HPDE6-E6E7 (cell line): ENCODE measurements around the gene DCAF17.
"Not testable (repeated sequence)": the region's sequence is repeated elsewhere in the genome, so short reads cannot be mapped to it uniquely, and the experiment has no call there.

ENCODE experiments used
- DNase-seq: peaks from one replicate; pipeline ENCODE4 v3.0.0; 2011; ENCODE audit warnings: missing footprints; ENCODE audit errors: extremely low spot score

The DCAF17 gene

DNA sequence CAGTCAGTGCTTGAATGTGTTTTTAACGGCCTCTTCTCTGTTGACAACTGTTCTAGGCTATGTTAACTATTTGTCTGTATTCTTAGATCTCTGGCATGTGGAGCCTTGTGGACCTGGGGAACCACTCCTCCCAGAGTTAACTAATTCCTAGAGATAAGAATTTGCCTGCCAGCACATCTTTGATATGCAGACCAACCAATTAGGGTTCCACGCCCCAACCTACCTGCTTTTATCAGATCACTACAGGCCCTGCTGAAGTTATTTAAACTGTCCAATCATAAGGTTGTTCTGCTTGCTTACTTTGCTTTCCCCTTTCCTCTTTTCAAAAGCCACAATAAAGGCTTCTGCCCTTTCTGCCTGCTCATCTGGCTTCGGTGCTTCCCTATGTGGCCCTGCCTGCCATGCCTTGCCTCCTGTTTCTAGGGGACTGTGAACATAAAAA lies 79.7 kb downstream of the DCAF17 start:
- no peak for DNase-seq

GRCh38 chr2:171514908-171515582 lies 81.0 kb downstream of the DCAF17 start:
- DNase-seq = no peak

DNA sequence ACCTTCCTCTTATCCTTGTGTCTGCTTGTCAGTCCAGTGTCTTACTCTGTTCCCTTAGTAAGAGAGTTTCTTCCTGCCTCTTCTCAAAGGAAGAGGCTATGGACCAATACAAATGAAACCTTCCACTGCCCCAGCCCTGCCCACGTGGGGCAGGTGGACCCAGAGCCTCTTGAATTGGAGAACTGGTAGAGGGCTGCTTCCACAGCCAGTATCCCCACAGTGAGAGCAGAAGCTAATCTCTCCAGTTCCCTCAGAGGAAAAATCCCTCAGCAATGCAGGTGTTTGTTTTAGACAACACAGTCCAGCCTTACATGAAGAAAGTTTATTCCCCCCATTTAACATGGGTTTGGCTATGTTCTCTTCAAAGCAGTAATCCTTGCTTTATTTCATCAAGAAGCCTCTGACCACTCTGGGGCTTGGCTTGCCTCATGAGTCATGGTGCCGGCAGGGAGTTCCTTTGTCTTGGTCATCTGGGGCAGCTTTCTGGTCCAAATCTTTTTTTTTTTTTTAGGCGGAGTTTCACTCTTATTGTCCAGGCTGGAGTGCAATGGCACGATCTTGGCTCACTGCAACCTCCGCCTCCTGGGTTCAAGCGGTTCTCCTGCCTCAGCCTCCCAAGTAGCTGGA lies 81.8 kb downstream of the DCAF17 start:
- DNase-seq = no peak

- no peak for DNase-seq
Measured at GRCh38 chr2:171516793-171517192, 82.8 kb downstream of the DCAF17 start.

DNA sequence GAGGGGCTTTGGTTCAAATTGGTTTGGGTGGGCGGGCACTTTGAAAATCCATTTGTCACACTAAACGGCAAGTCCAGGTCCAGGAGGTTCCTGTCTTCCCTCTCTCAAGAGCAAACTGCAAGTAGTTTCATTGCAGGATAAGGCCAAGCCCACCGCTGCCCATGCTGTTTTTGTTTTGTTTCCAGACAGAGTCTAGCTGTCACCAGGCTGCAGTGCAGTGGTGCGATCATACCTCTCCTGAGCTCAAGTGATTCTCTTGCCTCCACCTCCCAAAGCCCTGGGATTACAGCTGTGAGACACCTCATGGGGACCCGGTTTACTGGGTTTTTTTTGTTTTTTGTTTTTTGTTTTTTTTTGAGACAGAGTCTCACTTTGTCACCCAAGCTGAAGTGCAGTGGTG lies 86.4 kb downstream of the DCAF17 start:
- no peak for DNase-seq

GRCh38 chr2:171521361-171522051 lies 87.5 kb downstream of the DCAF17 start:
- no peak for DNase-seq

DNA sequence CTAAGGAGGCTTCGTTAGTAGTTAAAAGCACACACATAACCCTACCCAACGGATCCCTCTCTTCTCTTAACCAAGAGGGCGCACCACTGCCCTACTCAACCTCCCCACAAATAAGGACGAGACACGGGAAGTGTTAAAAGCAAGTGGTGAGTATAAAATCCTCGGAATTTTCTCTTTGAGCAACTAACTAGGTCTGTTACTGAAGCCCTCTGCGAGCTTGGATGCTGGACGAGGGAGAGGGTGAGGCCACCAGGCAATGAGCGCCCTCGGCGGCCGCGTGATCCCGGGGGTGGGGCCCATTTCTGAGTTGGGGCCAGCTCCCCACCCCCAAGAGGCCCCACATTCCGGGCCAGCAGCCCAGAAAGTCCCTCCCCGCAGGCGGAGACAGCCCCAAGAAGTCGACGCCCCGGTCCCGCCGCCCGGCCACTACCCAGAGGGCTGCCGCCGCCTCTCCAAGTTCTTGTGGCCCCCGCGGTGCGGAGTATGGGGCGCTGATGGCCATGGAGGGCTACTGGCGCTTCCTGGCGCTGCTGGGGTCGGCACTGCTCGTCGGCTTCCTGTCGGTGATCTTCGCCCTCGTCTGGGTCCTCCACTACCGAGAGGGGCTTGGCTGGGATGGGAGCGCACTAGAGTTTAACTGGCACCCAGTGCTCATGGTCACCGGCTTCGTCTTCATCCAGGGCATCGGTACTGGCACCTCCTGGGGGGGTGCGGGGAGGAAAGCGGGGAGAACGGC lies 88.2 kb downstream of the DCAF17 start, which contains the start of gene CYBRD1:
CYBRD1 (plus strand) TSS at position 423 of the 736 bp plus-strand sequence; CDS start at position 495, 72 bp downstream.
- DNase-seq = no peak

- DNase-seq = no peak
Measured at GRCh38 chr2:171522788-171523087, 88.7 kb downstream of the DCAF17 start.

GRCh38 chr2:171523088-171524017 lies 89.3 kb downstream of the DCAF17 start:
- DNase-seq = no peak

DNA sequence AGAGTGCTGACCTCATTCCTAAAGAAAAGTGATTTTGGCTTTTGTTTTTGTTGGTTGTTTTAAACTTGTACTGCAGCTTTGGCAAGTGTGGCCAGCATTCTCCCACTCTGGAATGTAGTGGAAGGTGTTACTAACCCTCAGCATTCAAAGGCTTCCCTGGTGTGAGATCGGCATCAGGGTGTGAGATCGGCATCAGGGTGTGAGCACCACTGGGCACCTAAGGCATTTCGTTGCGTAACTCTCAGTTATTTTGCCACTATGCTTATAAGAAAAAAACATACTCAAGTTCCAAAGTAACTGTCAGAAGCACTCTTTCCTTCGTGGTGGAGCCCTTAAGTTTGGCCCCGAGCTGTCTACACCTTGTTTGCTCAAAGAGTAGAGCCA lies 90.0 kb downstream of the DCAF17 start:
- DNase-seq = no peak

DNA sequence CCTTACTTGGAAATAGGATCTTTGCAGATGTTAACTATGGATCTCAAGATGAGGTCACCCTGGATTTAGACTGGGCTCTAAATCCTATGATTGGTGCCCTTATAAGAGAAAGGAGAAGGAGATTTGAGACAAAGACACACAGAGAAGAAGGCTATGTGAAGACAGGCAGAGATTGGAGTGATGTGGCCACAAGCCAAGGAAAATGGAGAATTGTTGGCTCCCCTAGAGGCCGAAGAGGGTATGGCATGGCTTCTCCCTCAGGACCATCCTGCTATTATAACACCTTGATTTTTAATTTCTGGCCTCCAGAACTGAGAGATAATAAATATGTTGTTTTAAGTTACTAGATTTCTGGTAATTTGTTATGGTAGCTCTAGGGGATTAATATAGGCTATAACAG lies 95.9 kb downstream of the DCAF17 start:
- DNase-seq = no peak

DNA sequence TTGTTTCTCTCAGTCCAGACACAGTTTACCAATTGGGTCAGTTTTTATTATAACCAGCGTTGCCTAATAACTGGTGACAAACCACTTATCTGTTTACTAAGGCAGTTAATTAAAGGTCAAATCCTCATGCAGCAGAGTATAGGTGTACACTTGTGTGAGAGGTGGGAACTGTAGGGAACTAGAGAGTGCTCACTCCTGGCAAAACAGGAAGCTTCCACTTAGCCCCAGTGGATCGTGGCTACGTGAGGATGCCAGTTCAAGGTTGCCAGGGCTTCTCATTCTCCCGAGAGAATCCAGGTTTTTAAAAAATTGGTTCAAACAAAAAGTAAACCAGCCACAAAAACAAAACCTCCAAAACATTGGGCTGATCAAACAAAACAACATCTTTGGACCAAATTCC lies 96.4 kb downstream of the DCAF17 start:
- no peak for DNase-seq

GRCh38 chr2:171530859-171531258 lies 96.8 kb downstream of the DCAF17 start:
- not testable (repeated sequence) for DNase-seq

- DNase-seq = no peak
Measured at GRCh38 chr2:171531291-171531690, 97.3 kb downstream of the DCAF17 start.

- DNase-seq = no peak
Measured at GRCh38 chr2:171531836-171532450, 97.9 kb downstream of the DCAF17 start.

DNA sequence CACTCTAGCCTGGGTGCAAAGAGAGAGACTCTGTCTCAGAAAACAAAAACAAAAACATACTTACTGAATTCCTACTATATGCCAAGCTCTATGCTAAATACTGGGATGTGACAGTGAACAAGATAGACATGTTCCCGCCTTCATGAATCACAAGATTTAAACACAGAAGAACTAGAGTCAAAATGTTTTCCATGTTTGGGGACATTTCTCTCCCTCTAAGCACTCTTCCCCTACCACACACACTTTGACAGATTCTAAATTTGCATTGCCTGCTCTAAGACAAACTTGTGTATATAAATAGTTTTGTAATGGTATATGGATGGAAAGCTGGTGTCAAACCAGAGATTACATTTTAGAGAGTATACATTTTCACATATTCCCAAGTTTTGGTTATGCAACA lies 99.3 kb downstream of the DCAF17 start:
- DNase-seq = no peak
